Measurements from ENCODE around the gene MT1G.
"Not testable (repeated sequence)": the region's sequence is repeated elsewhere in the genome, so short reads cannot be mapped to it uniquely, and the experiment has no call there.

MT1G gene

DNA sequence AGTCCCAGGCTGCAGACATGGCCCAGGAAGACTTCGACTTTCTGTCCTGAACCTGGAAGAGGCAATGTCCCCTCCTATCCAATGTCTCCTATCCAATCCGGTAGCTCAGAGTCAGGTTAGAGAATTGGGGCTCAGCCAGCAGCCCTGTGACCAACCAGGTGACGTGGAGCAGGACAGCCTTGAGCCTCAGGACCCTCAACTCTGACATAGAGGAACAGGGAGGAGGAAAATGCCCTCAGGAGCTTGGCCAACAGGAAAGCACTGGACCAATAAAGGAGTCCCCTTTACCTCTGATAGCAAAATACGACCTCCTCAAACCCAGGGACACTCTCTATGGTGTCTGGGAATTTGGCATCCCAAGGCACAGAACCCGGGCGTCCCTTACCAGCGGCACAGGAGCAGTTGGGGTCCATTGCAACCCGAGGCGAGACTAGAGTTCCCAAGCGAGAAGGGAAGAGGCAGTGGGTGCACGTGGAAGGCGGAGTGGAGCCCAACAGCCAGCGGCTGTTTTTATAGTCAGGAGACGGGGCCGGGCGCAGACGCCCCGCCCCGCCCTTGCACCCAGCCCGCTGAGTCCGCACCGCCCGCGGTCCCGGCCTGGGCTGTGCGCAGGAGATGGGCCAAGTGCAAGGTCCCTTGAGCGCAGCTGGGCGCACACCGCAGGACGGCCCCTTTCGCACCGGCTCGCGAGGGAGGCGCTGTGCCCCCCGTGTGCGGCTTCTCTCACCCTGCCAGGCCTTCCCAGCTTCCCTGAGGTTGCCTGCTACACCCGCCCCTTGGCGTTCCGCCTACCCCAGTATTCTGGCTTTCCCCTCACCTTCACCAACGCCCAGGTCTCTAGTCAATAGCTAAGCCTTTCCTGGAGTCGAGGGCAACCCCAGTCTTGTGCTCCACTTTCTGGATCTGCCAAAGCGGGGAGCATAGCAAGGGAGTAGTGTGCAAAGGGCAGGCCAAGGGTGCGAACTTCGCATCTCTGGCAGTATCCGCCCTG lies at the start of gene MT1G:
Gene MT1G (minus strand): TSS at position 485 of the 991 bp plus-strand sequence. CDS start 72 bp downstream, at position 413.
- DNase-seq = no peak

DNA sequence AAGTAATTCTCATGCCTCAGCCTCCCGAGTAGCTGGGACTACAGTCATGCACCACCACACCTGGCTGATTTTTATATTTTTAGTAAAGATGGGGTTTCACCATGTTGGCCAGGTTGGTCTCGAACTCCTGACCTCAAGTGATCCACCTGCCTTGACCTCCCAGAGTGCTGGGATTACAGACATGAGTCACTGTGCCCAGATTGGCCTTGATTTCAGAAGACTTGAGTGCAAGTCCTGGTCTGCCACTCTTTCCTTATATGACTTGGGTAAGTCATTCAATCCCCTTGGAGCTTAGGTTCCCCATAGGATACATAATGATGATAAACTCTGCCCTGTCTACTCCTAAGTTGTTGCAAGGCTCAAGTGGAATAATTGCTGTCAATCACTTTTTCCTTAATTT lies 49.7 kb upstream of the MT1G start:
- DNase-seq = not testable (repeated sequence)

DNA sequence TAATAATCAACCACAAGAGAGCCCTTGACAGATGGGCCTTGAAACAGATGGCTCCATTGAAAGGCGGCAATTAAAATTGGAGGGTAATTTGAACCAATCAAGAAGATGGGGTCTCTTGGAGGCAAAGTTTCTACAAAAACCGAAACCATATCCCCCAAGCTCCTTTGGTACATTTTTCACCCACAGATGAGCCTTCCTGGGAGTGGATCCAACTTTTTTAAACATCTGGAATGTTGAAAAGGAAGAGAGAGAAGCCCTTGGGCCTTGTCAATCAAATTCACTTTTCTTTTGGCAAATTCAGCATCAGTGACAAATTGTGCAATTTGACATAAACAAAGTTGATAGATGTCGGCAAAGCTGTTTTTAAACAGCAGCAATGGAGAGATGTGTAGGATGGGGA lies 48.9 kb upstream of the MT1G start:
- DNase-seq = no peak

DNA sequence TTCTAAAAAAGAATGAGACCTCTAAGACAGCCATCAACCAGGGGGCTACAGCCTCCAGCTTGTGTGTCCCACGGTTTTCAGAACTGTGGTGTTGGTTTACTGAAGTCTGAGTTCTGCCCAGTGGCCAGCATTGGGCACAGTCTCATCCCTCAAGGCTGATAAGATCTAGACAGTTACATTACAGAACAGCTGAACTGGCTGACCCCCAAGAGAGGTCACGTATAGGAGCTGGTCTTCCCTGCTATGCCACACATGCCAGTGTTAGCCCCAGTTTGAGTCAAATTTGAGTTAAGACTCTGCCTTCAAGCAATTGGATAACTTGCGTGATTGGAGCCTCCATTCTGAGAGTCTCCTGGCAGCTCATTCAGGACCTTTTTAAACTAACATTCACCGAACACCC lies 47.3 kb upstream of the MT1G start:
- DNase-seq = no peak

DNA sequence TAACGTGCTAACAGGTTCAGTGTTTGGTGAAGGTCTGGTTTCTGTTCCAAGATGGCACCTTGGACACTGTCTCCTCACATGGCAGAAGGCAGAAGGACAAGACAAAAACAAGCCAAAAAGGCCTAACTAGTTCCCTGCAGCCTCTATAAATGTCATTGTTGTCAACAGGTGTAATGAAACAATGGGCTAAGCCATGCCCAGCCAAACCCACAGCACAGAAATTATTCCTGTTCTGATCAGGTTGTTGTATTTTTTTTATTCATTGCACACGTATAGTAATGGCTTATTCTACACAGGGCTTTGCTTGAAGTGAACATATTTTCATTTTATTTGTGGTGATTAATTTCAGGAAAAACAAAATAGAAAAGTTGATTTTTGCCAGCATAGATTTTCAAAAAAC lies 45.9 kb upstream of the MT1G start:
- DNase-seq = no peak

DNA sequence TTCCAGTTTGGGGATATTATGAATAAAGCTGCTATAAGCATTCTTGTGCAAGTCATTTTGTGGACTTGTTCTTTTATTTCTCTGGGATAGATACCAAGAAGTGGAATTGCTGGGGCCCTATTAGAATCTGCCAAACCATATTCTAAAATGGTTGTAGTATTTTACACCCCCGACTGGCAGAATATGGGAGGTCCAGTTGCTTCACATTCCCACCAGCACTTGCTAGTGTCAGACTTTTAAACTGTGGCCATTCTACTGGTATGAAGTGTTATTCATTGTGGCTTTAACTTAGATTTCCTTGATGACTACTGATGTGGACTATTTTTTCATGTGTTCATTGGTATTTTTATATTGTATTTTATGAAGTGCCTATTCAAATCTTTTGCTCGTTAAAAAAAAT lies 44.0 kb upstream of the MT1G start:
- DNase-seq = no peak

DNA sequence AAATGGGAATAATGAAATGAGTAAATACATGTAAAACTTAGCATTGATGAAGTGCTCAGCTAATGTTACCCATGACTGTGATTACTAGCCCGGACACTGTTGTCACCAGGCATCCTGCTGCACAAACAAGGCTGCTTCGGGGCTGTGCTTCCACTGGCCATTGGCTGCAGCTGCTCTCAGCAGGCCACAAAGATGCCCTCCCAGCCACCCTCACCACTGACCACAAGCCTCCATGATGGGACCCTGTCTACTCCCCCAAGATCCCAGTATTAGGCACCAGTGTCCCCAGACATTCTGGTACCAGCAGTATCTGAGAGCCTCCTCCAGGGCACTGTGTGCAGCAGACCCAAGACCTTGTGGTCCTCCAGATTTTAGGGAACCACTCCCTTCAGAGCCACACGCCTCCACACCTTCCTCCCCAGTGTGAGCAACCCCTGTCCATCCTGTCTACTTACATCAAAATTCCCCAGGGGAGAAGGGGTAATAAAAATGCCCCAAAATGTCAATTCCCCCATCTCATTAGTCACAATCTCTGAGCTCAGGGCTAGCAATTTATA lies 42.4 kb upstream of the MT1G start:
- DNase-seq = no peak

DNA sequence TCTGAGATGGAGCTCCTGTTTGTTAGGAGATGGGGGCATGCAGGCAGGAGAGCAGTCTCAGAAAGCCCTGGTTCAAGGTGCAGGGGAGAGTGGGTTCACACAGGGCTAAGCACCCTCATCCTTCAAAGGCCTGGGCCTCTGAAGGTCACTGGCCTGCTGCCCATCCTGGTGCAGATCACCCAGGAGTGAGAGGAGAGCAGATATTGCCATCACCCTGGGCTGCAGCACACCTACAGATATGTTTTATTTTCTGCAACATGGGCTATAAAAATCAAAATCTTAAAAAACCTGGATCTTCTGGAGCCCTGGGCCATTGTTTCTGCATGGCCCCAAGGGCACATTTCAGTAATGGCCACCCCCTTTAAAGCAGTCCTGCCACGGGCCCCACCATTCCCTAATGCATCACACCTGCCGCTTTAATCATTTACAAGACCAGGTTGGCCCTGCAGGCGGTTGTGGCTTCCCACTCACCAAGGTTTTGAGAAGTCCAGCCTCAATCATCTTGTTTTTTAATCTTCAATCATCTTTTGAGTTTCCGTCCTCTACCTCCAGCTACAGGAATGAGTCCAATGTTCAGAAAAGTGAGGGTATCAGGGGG lies 41.7 kb upstream of the MT1G start:
- no peak for DNase-seq

DNA sequence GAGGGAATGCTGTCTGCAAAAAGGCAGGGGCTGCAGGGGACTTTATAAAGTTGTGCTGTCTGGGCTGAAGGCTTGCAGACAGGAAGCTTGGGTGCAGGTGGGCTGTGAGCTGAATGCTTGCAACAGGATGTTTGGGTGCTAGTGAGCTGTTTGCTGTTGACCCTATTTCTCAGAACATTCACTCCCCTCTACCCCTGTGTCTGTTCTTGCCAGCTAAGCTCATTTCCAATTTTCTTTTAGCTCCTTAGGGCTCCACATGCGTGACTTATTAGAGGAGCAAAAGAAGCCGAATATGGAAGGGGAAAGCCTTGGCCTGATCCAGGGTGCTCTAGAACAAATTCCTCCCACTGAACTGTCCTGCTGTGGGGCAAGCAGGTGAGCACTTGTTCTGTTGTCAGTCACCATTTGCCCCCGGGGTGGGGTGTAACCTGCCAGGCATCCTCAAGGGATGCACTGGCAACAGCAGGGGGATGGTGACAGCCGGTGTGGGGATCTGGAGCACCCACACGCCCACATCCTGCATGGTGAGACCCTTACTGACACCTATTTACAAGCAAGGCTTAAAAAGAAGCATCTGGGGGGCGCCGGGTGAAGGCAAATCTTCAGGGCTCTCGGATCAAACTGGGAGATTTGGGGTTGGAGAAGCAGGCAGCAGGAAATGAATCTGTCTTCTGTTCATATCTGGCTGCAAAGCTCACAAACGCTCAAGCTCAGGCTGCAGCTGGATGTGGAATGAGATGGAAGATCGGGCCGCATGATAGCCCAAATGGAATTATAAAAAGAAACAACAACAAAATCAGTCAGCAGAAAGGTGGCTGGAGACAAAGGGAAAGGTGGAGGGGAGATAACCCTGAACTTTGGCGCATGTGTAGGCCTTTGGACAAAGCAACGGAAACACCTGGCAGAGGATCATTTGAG lies 40.9 kb upstream of the MT1G start:
- DNase-seq = no peak

DNA sequence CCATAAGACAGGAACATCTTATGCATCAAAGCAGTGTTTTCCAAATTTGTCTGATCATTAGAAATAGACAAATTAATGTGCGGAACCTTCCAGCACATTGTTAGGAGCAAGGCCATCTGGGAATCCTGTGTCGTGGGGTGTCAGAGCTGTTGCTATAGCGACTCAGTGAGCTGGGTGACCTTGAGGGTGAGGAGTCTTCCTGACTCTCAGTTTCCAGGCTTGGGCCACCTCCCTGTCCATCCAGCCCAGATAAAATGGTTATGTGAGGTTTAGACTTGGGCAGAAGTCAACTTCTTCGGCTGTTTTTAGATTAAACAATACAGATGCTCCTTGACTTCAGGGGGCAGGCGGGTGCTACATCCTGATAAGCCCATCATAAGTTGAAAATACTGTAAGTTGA lies 35.0 kb upstream of the MT1G start:
- DNase-seq = no peak

DNA sequence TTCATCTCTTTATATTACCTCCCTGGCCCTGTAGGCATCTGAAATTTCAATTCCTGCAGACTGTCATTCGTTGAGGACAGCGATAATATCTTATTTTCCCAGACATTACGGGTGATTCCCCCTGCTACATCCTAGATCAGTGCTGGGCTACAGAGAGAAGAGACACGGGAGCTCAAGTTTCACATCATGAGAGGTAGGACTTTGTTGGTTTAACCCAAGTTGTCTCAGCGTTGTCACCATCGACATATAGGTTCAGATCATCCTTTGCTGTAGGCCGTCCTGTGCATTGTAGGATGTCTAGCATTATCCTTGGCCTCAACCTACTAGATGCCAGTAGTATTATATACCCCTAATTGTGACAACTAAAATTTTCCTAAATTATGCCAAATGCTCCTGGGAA lies 33.7 kb upstream of the MT1G start:
- no peak for DNase-seq

DNA sequence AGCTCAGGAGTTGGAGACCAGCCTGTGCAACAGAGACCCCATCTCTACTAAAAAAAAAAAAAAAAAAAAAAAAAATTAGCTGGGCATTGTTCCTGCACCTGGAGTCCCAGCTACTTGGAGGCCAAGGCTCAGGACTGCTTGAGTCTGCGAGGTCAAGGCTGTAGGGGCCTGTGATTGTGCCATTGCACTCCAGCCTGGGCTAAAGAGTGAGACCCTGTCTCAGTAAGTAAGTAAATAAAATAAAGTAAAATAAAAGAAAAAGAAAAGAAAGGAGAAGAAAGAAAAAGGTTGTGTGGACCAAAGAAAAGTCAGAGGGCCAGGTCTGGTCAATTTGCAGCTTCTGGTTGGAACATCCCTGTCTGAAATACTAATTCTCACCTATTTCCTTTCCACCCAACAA lies 32.8 kb upstream of the MT1G start:
- no peak for DNase-seq

DNA sequence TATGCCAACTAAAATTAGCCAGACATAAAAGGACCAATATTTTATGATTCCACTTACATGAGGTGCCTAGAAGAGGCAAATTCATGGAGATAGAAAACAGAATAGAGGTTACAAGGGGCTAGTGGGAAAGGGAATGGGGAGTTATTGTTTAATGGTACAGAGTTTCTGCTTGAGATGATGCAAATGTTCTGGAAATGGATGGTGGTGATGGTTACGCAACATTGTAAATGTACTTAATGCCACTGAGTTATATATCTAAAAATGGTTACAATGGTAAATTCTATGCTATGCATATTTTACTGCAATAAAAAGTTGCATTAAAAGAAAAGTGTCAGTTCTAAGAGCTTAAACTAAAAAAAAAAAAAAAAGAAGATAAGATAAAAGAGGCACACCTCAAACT lies 32.3 kb upstream of the MT1G start:
- DNase-seq = no peak

DNA sequence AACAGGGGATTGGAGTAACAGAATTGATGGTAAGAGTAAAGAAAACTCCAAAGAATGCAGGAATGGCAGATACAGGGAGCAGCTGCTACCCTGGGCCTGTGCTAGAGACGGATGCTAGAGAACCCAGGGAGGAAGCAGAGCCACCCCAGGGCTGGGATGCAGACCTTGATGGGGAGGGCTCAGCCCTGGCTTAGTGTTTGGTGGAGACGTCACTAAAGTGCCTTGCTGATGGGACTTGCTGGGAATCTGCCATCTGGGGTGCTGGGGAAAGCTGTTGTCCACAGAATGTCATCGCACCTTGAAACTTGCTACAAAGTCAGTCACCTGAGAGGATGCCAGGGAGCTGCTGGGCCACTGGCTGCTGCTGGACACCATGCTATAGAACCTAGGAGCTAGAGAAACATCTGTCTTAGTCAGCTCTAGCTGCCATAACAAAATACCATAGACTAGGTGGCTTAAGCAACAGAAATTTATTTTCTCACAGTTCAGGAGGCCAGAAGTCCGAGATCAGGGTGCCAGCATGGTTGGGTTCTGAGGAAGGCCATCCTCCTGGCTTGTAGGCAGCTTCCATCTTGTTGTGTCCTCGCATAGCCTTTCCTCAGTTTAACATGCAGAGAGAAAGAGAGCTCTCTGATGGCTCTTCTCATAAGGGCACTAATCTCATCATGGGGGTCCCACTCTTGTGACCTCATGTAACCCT lies 29.7 kb upstream of the MT1G start:
- DNase-seq = no peak

DNA sequence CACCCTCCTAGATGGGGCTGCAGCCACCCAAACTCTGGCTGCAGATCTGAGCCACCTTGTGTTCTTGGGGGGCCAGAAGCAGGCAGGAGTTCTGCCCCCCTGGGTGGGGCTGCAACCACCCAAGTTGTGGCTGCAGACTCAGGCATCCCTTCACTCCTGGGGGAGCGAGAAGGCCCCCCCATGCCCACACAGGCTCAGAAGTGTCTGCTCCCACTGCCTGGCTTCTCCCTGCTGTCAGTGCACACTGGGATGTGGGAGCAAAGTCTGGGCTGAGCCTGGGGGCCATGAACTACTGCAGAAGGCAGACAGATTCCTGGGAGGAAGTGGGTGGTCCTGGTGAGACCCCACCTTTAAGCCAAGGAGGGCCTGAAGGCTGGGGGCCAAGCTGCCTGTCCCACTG lies 27.4 kb upstream of the MT1G start:
- DNase-seq = no peak

DNA sequence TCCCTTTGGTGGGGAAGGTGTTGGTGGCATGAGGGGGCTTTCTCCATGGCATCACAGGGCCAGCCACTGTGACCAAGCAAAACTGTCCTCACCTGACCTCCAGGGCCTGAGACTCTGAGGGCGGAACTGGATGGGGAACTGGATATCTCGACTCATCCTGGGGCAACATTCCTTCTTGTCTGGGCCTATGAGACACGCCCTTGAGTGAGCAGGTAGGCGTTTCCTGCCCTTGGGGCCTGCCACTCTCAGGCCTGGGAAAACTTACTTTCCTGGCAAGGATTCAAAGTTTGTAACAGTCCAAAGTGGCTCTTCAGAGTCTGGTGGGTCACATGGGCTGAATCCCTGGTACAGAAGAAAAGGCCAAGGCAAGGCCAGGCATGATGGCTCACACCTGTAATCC lies 24.0 kb upstream of the MT1G start:
- DNase-seq = no peak

DNA sequence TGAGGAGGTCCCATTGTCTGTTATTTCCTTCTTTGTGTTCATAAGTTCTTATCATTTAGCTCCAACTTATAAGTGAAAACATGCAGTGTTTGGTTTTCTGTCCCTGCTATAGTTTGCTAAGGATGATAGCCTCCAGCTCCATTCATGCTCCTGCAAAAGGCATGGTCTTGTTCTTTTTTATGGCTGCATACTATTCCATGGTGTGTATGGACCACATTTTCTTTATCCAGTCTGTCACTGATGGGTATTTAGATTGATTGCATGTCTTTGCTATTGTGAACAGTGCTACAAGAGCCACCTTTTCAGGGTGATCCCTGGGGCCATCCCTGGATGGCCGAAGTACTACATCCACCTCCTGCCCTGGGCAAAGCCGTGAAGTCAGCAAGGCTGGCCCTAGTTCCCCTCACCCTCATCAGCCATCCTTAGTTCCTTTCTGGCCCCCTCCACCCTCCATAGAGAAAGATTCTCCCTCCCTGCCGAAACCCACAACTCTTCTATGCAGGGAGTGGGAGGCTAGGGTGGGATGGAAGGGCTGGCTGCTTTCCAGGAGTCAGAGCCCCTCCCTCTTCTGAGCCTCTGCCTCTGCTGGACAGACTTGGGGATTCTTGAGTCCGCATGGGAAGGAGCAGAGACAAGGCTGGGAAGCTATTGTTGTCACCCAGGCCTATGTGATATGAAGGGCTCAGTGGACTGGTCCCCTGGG lies 22.7 kb upstream of the MT1G start:
- DNase-seq = no peak

DNA sequence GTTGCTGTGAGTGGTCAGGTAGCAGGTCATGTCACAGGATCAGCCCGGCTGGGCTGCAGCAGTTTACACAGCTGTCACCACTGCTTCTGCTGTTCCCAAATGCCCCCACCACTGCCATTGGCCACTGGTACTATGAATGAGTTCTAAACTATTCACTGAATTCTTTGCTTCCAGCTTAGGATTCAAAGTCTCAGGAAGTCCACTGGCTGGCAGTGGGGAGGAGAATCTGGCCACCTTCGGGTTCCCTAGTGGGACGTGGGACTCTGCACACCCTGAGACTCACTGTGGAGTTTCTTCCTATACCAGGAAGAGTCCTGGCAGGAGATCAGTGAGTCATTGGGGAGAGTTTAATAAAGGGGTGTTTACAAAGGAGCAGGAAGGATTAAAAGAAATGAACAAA lies 21.3 kb upstream of the MT1G start:
- no peak for DNase-seq

DNA sequence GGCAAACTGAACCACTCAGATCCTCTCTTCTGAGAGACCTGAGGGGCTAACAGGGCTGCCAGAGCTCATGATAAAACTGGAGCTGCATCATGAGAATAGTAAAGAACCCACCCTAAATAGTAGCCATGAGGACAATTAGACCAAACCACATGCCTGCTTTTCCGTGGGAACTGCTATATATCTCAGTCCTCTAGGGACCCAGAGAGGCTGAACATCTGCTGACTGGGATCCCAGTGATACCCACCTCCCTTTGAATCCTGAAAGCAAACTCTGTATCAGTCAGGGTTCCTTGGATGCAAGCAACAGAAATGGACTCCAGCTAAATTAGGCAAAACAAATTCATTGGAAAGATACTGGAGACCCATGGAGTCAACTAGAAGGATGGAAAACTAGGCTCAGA lies 20.9 kb upstream of the MT1G start:
- no peak for DNase-seq

DNA sequence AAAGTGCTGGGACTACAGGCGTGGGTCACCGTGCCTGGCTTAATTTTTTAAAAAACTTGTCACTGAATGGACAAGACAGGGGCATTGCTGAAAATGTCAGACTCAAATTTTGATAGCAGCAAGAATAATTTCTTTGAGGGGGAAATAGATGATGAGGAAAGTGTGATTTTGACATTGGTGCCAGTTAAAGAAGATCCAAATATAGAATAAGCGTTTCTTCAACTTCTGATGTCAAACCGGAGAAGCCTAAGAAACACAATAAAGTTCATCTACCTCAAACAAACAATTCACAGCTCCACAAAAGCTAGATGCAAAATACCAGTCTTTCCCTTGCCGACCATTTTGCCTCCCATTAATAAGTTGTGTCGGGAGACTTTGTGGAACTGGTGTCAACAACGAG lies 18.9 kb upstream of the MT1G start:
- no peak for DNase-seq

DNA sequence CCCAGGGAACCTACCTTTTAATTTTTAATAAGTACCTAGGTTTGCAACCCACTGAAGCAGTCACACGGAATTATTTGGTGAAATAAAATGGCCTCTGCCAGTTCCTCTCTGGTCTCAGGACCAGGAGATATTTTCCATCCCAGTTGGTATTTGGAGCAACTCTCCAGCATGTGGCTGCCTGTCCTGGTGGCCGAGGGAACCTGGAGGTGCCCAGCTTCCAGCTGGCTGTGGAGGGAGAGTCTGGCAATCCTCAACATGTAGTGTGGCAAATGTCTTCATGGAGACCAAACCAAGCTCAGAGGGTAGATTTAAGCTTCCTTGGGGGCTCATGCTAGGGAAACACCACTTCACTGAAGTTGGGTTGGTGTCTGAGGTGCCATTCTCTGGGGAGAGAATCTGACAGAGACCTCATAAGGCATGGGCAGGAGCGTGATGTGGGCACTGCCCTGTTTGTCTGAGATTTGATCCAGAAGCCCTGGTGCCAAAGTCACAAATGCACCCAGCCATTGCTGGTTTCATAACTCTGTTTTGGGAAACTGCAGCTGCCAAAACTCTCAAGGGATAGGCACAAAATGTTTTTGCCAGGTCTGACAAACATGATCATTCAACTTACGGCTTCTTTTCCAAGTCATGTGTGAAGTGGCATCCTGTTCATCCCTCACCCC lies 17.2 kb upstream of the MT1G start:
- no peak for DNase-seq
